Measurements from ENCODE around the gene LSM11.

LSM11 gene

DNA sequence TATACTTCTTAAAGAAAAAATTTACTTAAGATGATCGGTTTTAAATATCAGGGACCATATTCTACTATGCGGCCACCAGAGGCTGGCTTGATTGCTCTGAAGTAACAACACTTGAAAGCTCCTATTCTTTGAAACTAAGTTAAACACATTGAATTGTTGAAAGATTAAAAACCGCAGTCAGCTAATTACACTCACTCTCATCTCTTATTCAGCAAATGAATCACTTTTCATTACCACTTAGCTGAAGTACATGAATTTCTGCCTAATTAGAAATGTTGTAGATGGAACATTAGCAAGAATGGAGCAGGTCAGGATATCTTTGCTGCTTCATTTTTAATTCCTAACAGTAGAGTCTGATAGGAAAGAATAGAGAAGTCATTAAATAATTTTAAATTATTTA, 42.3 kb downstream of the LSM11 start:
- H3K9me3 ChIP-seq (ENCODE audit: control insufficient read depth, low read depth, low read length) = no peaks in the 10 kb centered on the region
- H3K27me3 ChIP-seq (ENCODE audit: control insufficient read depth, insufficient read depth, low read length) = no peaks in the 10 kb centered on the region
- H3K27ac ChIP-seq (ENCODE audit: low read length) = no peak overlapping the region
- no peak overlapping the region for H3K9ac ChIP-seq (ENCODE audit: low read length)
- H3K4me3 ChIP-seq (ENCODE audit: low read length) = no peak overlapping the region
- H3K4me1 ChIP-seq (ENCODE audit: control insufficient read depth, low read depth, low read length) = no peaks in the 10 kb centered on the region
- H3K36me3 ChIP-seq (ENCODE audit: control insufficient read depth, low read depth, low read length) = peaks cover 35% of the 10 kb centered on the region

DNA sequence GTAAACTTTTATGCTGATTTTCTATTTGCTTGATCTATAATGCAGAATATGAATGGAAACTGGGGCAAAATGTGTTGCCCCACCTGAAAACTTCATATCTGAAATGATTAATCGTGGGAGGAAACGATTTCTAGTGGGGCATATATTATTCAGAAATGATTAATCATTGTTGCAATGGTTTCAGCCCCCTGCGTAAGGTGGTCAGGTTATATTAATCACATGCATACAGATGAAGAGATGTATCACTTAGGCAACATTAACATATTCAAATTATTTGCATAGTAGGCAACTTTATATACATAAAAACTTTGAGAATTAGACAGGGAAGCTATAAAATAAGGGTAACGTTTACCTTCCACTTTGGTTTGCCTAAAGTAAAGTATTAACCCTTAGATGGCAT, 49.8 kb downstream of the LSM11 start:
- H3K9me3 ChIP-seq (ENCODE audit: control insufficient read depth, low read depth, low read length) = no peaks in the 10 kb centered on the region
- H3K27me3 ChIP-seq (ENCODE audit: control insufficient read depth, insufficient read depth, low read length) = no peaks in the 10 kb centered on the region
- H3K4me1 ChIP-seq (ENCODE audit: control insufficient read depth, low read depth, low read length) = no peaks in the 10 kb centered on the region
- peaks cover 43% of the 10 kb centered on the region for H3K36me3 ChIP-seq (ENCODE audit: control insufficient read depth, low read depth, low read length)
- no peak overlapping the region for H3K27ac ChIP-seq (ENCODE audit: low read length)
- H3K9ac ChIP-seq (ENCODE audit: low read length) = no peak overlapping the region
- H3K4me3 ChIP-seq (ENCODE audit: low read length) = no peak overlapping the region

DNA sequence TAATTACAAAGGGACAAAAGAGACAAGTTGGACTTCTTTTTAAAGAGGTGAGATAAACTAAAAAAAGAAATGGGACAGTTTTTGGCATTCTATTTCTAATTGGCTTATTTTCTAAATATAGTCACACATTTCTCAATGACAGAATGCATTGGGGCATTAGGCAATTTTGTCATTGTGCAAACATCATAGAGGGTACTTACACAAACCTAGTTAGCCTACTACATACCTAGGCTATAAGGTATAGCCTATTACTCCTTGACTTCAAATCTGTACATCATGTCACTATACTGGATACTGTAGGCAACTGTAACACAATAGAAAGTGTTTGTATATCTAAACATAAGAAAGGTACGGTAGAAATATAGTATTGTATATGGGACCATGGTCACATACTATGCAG, 56.1 kb downstream of the LSM11 start:
- no peaks in the 10 kb centered on the region for H3K27me3 ChIP-seq (ENCODE audit: control insufficient read depth, insufficient read depth, low read length)
- no peak overlapping the region for H3K27ac ChIP-seq (ENCODE audit: low read length)
- no peaks in the 10 kb centered on the region for H3K4me1 ChIP-seq (ENCODE audit: control insufficient read depth, low read depth, low read length)
- peaks cover 15% of the 10 kb centered on the region for H3K36me3 ChIP-seq (ENCODE audit: control insufficient read depth, low read depth, low read length)
- no peak overlapping the region for H3K9ac ChIP-seq (ENCODE audit: low read length)
- no peak overlapping the region for H3K4me3 ChIP-seq (ENCODE audit: low read length)
- no peaks in the 10 kb centered on the region for H3K9me3 ChIP-seq (ENCODE audit: control insufficient read depth, low read depth, low read length)

DNA sequence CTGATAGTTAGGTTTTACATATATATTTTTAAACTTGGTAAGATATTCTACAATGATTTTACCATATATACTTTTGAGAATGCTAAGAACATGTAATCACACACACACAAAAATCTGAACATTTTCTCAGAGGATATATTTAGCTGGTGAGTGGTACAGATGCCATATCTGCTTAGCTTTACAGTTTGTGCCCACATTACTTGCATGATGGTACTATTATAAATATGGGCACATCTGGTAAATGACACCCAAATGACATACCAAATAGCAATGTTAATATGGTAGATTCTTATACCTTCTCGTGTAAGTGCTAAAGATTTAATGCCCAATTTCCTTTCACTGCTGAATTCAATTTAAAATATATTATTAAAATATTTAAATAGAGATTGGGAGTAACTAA, 56.6 kb downstream of the LSM11 start:
- Histone ChIP-seq H3K27me3 (ENCODE audit: control insufficient read depth, insufficient read depth, low read length) (no peaks in the 10 kb centered on the region), H3K9ac (ENCODE audit: low read length) (no peak overlapping the region), H3K4me1 (ENCODE audit: control insufficient read depth, low read depth, low read length) (no peaks in the 10 kb centered on the region), H3K9me3 (ENCODE audit: control insufficient read depth, low read depth, low read length) (no peaks in the 10 kb centered on the region), H3K4me3 (ENCODE audit: low read length) (no peak overlapping the region), H3K27ac (ENCODE audit: low read length) (no peak overlapping the region), H3K36me3 (ENCODE audit: control insufficient read depth, low read depth, low read length) (peaks cover 15% of the 10 kb centered on the region)

- Histone ChIP-seq H3K27ac (ENCODE audit: low read length) (no peak overlapping the region), H3K36me3 (ENCODE audit: control insufficient read depth, low read depth, low read length) (peaks cover 31% of the 10 kb centered on the region), H3K9me3 (ENCODE audit: control insufficient read depth, low read depth, low read length) (no peaks in the 10 kb centered on the region), H3K27me3 (ENCODE audit: control insufficient read depth, insufficient read depth, low read length) (no peaks in the 10 kb centered on the region), H3K9ac (ENCODE audit: low read length) (no peak overlapping the region), H3K4me3 (ENCODE audit: low read length) (no peak overlapping the region), H3K4me1 (ENCODE audit: control insufficient read depth, low read depth, low read length) (no peaks in the 10 kb centered on the region)
Observed at GRCh38 chr5:157802736-157803135, 59.2 kb downstream of the LSM11 start.

DNA sequence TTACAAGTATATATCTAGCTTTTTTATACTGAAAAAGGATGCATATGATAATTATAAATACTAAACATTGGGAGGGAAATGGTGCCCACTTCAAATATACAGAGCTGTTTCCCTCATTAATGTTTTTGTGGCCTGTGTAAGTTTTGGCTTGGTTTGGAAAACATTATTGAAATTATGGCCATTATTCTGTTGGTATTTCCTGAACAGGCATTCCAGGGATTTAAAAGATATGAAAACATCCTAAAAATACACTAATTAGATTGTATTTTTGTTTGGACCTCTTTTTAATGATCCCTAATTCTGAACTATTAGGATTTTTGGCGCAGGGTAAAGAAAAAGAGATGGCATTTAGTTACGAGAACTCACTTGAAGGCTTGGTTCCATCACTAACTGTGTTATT, 64.5 kb downstream of the LSM11 start:
- Histone ChIP-seq H3K27me3 (ENCODE audit: control insufficient read depth, insufficient read depth, low read length) (no peaks in the 10 kb centered on the region), H3K4me3 (ENCODE audit: low read length) (no peak overlapping the region), H3K4me1 (ENCODE audit: control insufficient read depth, low read depth, low read length) (no peaks in the 10 kb centered on the region), H3K36me3 (ENCODE audit: control insufficient read depth, low read depth, low read length) (peaks cover 75% of the 10 kb centered on the region), H3K27ac (ENCODE audit: low read length) (no peak overlapping the region), H3K9ac (ENCODE audit: low read length) (no peak overlapping the region), H3K9me3 (ENCODE audit: control insufficient read depth, low read depth, low read length) (no peaks in the 10 kb centered on the region)

Measured in iPS-18a (cell line).